HEK293T (cell line): ENCODE results near the gene IL25.

Experiments used
- BHLHE40 ChIP-seq: fragments of 450-650 bp; IDR thresholded peaks from 2 replicates; pipeline ENCODE4 v1.6.1; 2016; ENCODE audit warnings: mild to moderate bottlenecking, moderate library complexity, borderline replicate concordance
- CTBP1 ChIP-seq: fragments of 450-650 bp; IDR thresholded peaks from 2 replicates; pipeline ENCODE4 v1.6.1; 2016; ENCODE audit warnings: borderline replicate concordance
- ELF4 ChIP-seq: fragments of 450-650 bp; IDR thresholded peaks from 2 replicates; pipeline ENCODE4 v1.6.1; 2017; ENCODE audit warnings: antibody characterized with exemption
- FOXA1 ChIP-seq: fragments of 450-650 bp; IDR thresholded peaks from 2 replicates; pipeline ENCODE4 v1.6.1; 2016; ENCODE audit warnings: mild to moderate bottlenecking
- FOXK2 ChIP-seq: fragments of 450-650 bp; IDR thresholded peaks from 2 replicates; pipeline ENCODE4 v1.6.1; 2016; ENCODE audit warnings: mild to moderate bottlenecking
- FOXM1 ChIP-seq: fragments of 450-650 bp; IDR thresholded peaks from 2 replicates; pipeline ENCODE4 v1.6.1; 2017; ENCODE audit warnings: mild to moderate bottlenecking, borderline replicate concordance
- HDGF ChIP-seq: fragments of 450-650 bp; IDR thresholded peaks from 2 replicates; pipeline ENCODE4 v1.6.1; 2017; ENCODE audit warnings: antibody characterized with exemption, borderline replicate concordance
- NFRKB ChIP-seq: fragments of 450-650 bp; IDR thresholded peaks from 2 replicates; pipeline ENCODE4 v1.6.1; 2016; ENCODE audit warnings: mild to moderate bottlenecking, moderate library complexity
- SP1 ChIP-seq: fragments of 450-650 bp; IDR thresholded peaks from 2 replicates; pipeline ENCODE4 v1.6.1; 2017
- SUZ12 ChIP-seq: fragments of 450-650 bp; IDR thresholded peaks from 2 replicates; pipeline ENCODE4 v1.6.1; 2016; ENCODE audit warnings: mild to moderate bottlenecking
- TARDBP ChIP-seq: fragments of 450-650 bp; IDR thresholded peaks from 2 replicates; pipeline ENCODE4 v1.6.1; 2016
- ZNF384 ChIP-seq: fragments of 450-650 bp; IDR thresholded peaks from 2 replicates; pipeline ENCODE4 v1.6.1; 2016
- TF ChIP-seq, protein P1 (sequence below): fragments of 450-650 bp; IDR thresholded peaks from 2 replicates; pipeline ENCODE4 v1.6.1; 2016

DNA sequence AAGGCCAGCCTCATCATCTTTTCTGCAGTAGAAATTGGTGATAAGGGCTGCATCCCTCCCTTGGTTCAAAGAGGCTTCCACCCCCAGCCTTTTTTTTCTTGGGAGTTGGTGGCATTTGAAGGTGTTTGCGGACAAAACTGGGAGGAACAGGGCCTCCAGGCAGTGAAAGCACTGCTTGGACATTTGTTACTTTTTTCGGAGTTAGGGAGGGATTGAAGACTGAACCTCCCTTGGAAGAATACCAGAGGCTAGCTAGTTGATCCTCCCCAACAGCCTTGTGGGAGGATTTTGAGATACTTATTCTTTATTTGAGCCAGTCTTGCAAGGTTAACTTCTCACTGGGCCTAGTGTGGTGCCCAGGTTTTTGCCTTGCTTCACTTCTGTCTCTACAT is 48.2 kb upstream of the IL25 start:
- TF ChIP-seq FOXK2 (no peak), BHLHE40 (no peak), SP1 (no peak), FOXA1 (no peak), FOXM1 (no peak), SUZ12 (no peak), ELF4 (no peak), HDGF (no peak), TARDBP (no peak), ZNF384 (no peak), NFRKB (no peak), CTBP1 (no peak)
- TF ChIP-seq, protein P1, sequence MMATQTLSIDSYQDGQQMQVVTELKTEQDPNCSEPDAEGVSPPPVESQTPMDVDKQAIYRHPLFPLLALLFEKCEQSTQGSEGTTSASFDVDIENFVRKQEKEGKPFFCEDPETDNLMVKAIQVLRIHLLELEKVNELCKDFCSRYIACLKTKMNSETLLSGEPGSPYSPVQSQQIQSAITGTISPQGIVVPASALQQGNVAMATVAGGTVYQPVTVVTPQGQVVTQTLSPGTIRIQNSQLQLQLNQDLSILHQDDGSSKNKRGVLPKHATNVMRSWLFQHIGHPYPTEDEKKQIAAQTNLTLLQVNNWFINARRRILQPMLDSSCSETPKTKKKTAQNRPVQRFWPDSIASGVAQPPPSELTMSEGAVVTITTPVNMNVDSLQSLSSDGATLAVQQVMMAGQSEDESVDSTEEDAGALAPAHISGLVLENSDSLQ: no peak
